H9 (cell line): ENCODE results near the gene CLUH. TPM values are rescaled to one million over a fixed set of nuclear protein-coding genes. Genes with fewer than 3 reads are reported as not detected.

Source experiments
- DNase-seq: peaks from one replicate; pipeline ENCODE4 v3.0.0-alpha.2; 2017
- H2AFZ ChIP-seq: one replicate; pipeline ENCODE4 v1.6.1; 2013; ENCODE audit warnings: mild to moderate bottlenecking, low read length, control low read depth, moderate library complexity
- H2AK5ac ChIP-seq: 2 replicates; pipeline ENCODE4 v1.6.1; 2013; ENCODE audit warnings: low read length, control low read depth, mixed read lengths; ENCODE audit not compliant: insufficient read length
- H2BK120ac ChIP-seq: one replicate; pipeline ENCODE4 v1.6.1; 2013; ENCODE audit warnings: low read depth, mild to moderate bottlenecking, low read length, control low read depth, inconsistent platforms; ENCODE audit not compliant: poor library complexity, severe bottlenecking
- H2BK12ac ChIP-seq: 2 replicates; pipeline ENCODE4 v1.6.1; 2013; ENCODE audit warnings: low read length, control low read depth, mixed read lengths, low read depth; ENCODE audit not compliant: insufficient read length
- H2BK15ac ChIP-seq: 2 replicates; pipeline ENCODE4 v1.6.1; 2013; ENCODE audit warnings: low read depth, low read length, control low read depth
- H2BK20ac ChIP-seq: one replicate; pipeline ENCODE4 v1.6.1; 2013; ENCODE audit warnings: low read depth, mild to moderate bottlenecking, low read length, control low read depth, inconsistent platforms; ENCODE audit not compliant: poor library complexity, severe bottlenecking
- H2BK5ac ChIP-seq: 2 replicates; pipeline ENCODE4 v1.6.1; 2013; ENCODE audit warnings: low read length, control low read depth, mixed read lengths; ENCODE audit not compliant: insufficient read length
- H3K14ac ChIP-seq: 2 replicates; pipeline ENCODE4 v1.6.1; 2013; ENCODE audit warnings: low read length, control low read depth; ENCODE audit not compliant: insufficient read depth
- H3K18ac ChIP-seq: 2 replicates; pipeline ENCODE4 v1.6.1; 2013; ENCODE audit warnings: low read depth, mild to moderate bottlenecking, mixed read lengths, low read length, control low read depth; ENCODE audit not compliant: insufficient read length
- H3K23ac ChIP-seq: 2 replicates; pipeline ENCODE4 v1.6.1; 2013; ENCODE audit warnings: low read length, control low read depth, mixed read lengths, low read depth; ENCODE audit not compliant: insufficient read length
- H3K23me2 ChIP-seq: 2 replicates; pipeline ENCODE4 v1.6.1; 2013; ENCODE audit warnings: low read depth, mild to moderate bottlenecking, mixed read lengths, low read length, control low read depth; ENCODE audit not compliant: insufficient read length, poor library complexity, severe bottlenecking
- H3K27ac ChIP-seq: 2 replicates; pipeline ENCODE4 v1.5.1; 2013; ENCODE audit warnings: low read length, control low read depth, mixed read lengths, low read depth; ENCODE audit not compliant: insufficient read length
- H3K27me3 ChIP-seq: 2 replicates; pipeline ENCODE4 v1.6.1; 2013; ENCODE audit warnings: low read length, control low read depth, inconsistent platforms; ENCODE audit not compliant: insufficient read depth
- H3K4ac ChIP-seq: 2 replicates; pipeline ENCODE4 v1.6.1; 2013; ENCODE audit warnings: low read depth, mild to moderate bottlenecking, control low read depth, inconsistent platforms, low read length, moderate library complexity
- H3K4me1 ChIP-seq: 2 replicates; pipeline ENCODE4 v1.6.1; 2013; ENCODE audit warnings: low read length, control low read depth, inconsistent platforms; ENCODE audit not compliant: insufficient read depth
- H3K4me2 ChIP-seq: 2 replicates; pipeline ENCODE4 v1.6.1; 2013; ENCODE audit warnings: low read length, control low read depth, mixed read lengths; ENCODE audit not compliant: insufficient read length, insufficient read depth
- H3K56ac ChIP-seq: 2 replicates; pipeline ENCODE4 v1.6.1; 2013; ENCODE audit warnings: low read depth, mild to moderate bottlenecking, mixed read lengths, low read length, control low read depth; ENCODE audit not compliant: insufficient read length
- H3K79me1 ChIP-seq: 2 replicates; pipeline ENCODE4 v1.6.1; 2013; ENCODE audit warnings: low read depth, mild to moderate bottlenecking, moderate library complexity, low read length, control low read depth, inconsistent platforms; ENCODE audit not compliant: insufficient read depth, poor library complexity, severe bottlenecking
- H3K79me2 ChIP-seq: 2 replicates; pipeline ENCODE4 v1.6.1; 2013; ENCODE audit warnings: low read length, control low read depth, inconsistent platforms; ENCODE audit not compliant: insufficient read depth
- H3K9ac ChIP-seq: 2 replicates; pipeline ENCODE4 v1.6.1; 2013; ENCODE audit warnings: low read length, control low read depth, mixed read lengths; ENCODE audit not compliant: insufficient read length; ENCODE audit errors: extremely low read depth
- H3K9me3 ChIP-seq: one replicate; pipeline ENCODE4 v1.6.1; 2013; ENCODE audit warnings: low read depth, low read length, inconsistent platforms; ENCODE audit not compliant: control insufficient read depth
- H3T11ph ChIP-seq: one replicate; pipeline ENCODE4 v1.6.1; 2013; ENCODE audit warnings: mild to moderate bottlenecking, low read length, control low read depth, inconsistent platforms
- H4K20me1 ChIP-seq: one replicate; pipeline ENCODE4 v1.6.1; 2013; ENCODE audit not compliant: control insufficient read depth, insufficient read length, insufficient read depth
- H4K5ac ChIP-seq: 2 replicates; pipeline ENCODE4 v1.6.1; 2013; ENCODE audit warnings: low read depth, mild to moderate bottlenecking, mixed read lengths, low read length, control low read depth; ENCODE audit not compliant: insufficient read length
- H4K8ac ChIP-seq: replicated peaks from 2 replicates; pipeline ENCODE4 v1.6.1; 2013; ENCODE audit warnings: low read length, control low read depth, mixed read lengths, low read depth; ENCODE audit not compliant: insufficient read length
- H4K91ac ChIP-seq: 2 replicates; pipeline ENCODE4 v1.6.1; 2013; ENCODE audit warnings: low read depth, mild to moderate bottlenecking, moderate library complexity, mixed read lengths, low read length, control low read depth; ENCODE audit not compliant: insufficient read length
- H3K27ac Mint-ChIP-seq, 3 experiments: 2 replicates in 2 of 3; 3 replicates in 1 of 3; pipeline ENCODE4 v1.8.0; 2020 to 2021; ENCODE audit warnings: mixed read lengths in 3 of 3, mild to moderate bottlenecking in 1 of 3, moderate library complexity in 1 of 3
- H3K27me3 Mint-ChIP-seq: 2 replicates; pipeline ENCODE4 v1.8.0; 2021; ENCODE audit warnings: low read depth, mild to moderate bottlenecking, moderate library complexity, mixed read lengths
- H3K36me3 Mint-ChIP-seq, 3 experiments: 2 replicates in 2 of 3; 3 replicates in 1 of 3; pipeline ENCODE4 v1.8.0; 2020 to 2021; ENCODE audit warnings: low read depth in 3 of 3, mixed read lengths in 3 of 3; ENCODE audit not compliant: insufficient read depth in 1 of 3
- H3K4me1 Mint-ChIP-seq, 2 experiments: 2 replicates each; pipeline ENCODE4 v1.8.0; 2020; ENCODE audit warnings: mixed read lengths in 2 of 2
- H3K4me3 Mint-ChIP-seq, 2 experiments: 2 replicates in 1 of 2; 3 replicates in 1 of 2; pipeline ENCODE4 v1.8.0; 2020 to 2021; ENCODE audit warnings: mild to moderate bottlenecking in 2 of 2, mixed read lengths in 2 of 2, moderate library complexity in 1 of 2
- H3K9me3 Mint-ChIP-seq, 2 experiments: 2 replicates in 1 of 2; 3 replicates in 1 of 2; pipeline ENCODE4 v1.8.0; 2020; ENCODE audit warnings: mild to moderate bottlenecking in 2 of 2, mixed read lengths in 2 of 2, moderate library complexity in 1 of 2
- WGBS: extraction: QIAGEN DNeasy Blood & Tissue Kit; methylation state at CpG from one replicate; pipeline ENCODE4 v1.1.7; 2013; ENCODE audit warnings: missing lambda C conversion rate, low lambda C conversion rate, mixed read lengths; ENCODE audit not compliant: insufficient read length; ENCODE audit errors: extremely low coverage; 5-methylcytosine and 5-hydroxymethylcytosine counted together
- total RNA-seq: library from RNA; stranded (reverse); gene quantifications from 2 replicates; pipeline ENCODE4 v1.2.1, GENCODE V29; 2021
- TF ChIP-seq, protein P1 (sequence below): fragments of 200-600 bp; sonication (generic); conservative IDR thresholded peaks from 3 replicates; pipeline ENCODE4 v1.8.0; 2021; ENCODE audit warnings: antibody characterized with exemption, mild to moderate bottlenecking

The CLUH gene
- total RNA-seq, 1 experiment from 2014 or later, result 91.3 TPM

DNA sequence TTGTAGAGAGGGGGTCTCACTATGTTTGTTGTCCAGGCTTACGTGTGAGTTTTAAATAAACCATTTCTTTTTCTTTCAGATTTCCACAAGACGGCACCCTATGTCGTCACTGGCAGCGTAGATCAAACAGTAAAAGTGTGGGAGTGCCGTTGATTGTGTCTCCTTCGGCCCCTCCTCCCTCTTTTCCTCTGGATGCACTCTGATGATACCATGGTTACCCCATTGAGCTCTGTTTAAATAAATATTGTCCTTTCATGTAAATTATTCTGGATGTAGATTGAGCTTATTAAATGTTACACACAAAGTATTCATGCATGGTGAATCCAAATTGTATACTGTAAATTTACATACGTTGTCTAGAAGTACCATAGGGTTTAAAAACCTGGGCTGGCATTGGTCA, 29.9 kb downstream of the CLUH start:
- no peak overlapping the region for H3K4me2 ChIP-seq
- H3K27ac Mint-ChIP-seq, result 0 out of 7 replicates have a peak overlapping the region, but pooled peaks of 1 of the 3 experiments have one; percentile 21
- H3T11ph ChIP-seq, result no peak overlapping the region
- no peak overlapping the region for H3K14ac ChIP-seq
- no peak overlapping the region for H2BK120ac ChIP-seq
- H3K36me3 Mint-ChIP-seq, result peaks cover 21 to 69% (median 53%) of the 10 kb centered on the region in 3 experiments; a peak in 6 of 7 replicates
- H3K79me2 ChIP-seq, result no peaks in the 10 kb centered on the region; the same call in 1 of the 2 replicates
- H3K27me3 ChIP-seq, result no peaks in the 10 kb centered on the region
- no peaks in the 10 kb centered on the region for H3K9me3 ChIP-seq
- H3K56ac ChIP-seq, result no peak overlapping the region
- H2BK12ac ChIP-seq, result no peak overlapping the region
- H4K5ac ChIP-seq, result no peak overlapping the region
- no peaks in the 10 kb centered on the region for H3K79me1 ChIP-seq
- H2AFZ ChIP-seq, result no peak overlapping the region
- no peaks in the 10 kb centered on the region for H3K4me1 ChIP-seq
- no peak overlapping the region for H4K91ac ChIP-seq
- no peaks in the 10 kb centered on the region for H3K23me2 ChIP-seq
- TF ChIP-seq, protein P1, sequence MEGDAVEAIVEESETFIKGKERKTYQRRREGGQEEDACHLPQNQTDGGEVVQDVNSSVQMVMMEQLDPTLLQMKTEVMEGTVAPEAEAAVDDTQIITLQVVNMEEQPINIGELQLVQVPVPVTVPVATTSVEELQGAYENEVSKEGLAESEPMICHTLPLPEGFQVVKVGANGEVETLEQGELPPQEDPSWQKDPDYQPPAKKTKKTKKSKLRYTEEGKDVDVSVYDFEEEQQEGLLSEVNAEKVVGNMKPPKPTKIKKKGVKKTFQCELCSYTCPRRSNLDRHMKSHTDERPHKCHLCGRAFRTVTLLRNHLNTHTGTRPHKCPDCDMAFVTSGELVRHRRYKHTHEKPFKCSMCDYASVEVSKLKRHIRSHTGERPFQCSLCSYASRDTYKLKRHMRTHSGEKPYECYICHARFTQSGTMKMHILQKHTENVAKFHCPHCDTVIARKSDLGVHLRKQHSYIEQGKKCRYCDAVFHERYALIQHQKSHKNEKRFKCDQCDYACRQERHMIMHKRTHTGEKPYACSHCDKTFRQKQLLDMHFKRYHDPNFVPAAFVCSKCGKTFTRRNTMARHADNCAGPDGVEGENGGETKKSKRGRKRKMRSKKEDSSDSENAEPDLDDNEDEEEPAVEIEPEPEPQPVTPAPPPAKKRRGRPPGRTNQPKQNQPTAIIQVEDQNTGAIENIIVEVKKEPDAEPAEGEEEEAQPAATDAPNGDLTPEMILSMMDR, result no peak
- no peak overlapping the region for H2BK15ac ChIP-seq
- no CpG with 5 or more reads among the region's 7 CpGs for WGBS
- H3K4me1 Mint-ChIP-seq, result peaks cover 4 to 10% of the 10 kb centered on the region in 2 experiments; a peak in 2 of 4 replicates
- H2AK5ac ChIP-seq, result no peak overlapping the region
- no peaks in the 10 kb centered on the region for H3K9me3 Mint-ChIP-seq
- H2BK5ac ChIP-seq, result no peak overlapping the region
- no peak overlapping the region for H3K9ac ChIP-seq
- no peak overlapping the region for H3K27ac ChIP-seq
- DNase-seq, result no peak
- no peaks in the 10 kb centered on the region for H4K20me1 ChIP-seq
- H3K23ac ChIP-seq, result no peak overlapping the region
- H3K27me3 Mint-ChIP-seq, result no peaks in the 10 kb centered on the region
- H4K8ac ChIP-seq, result no peak overlapping the region
- H2BK20ac ChIP-seq, result no peak overlapping the region
- no peak overlapping the region for H3K18ac ChIP-seq
- no peak overlapping the region for H3K4ac ChIP-seq
- H3K4me3 Mint-ChIP-seq, result no peak overlapping the region
